COLO829 (cell line): ENCODE measurements around the gene CFAP92.
"Not testable (repeated sequence)": the region's sequence is repeated elsewhere in the genome, so short reads cannot be mapped to it uniquely, and the experiment has no call there.

Experiments
- DNase-seq: peaks from one replicate; pipeline ENCODE4 v3.0.0; 2012; ENCODE audit warnings: low spot score

CFAP92 gene

DNA sequence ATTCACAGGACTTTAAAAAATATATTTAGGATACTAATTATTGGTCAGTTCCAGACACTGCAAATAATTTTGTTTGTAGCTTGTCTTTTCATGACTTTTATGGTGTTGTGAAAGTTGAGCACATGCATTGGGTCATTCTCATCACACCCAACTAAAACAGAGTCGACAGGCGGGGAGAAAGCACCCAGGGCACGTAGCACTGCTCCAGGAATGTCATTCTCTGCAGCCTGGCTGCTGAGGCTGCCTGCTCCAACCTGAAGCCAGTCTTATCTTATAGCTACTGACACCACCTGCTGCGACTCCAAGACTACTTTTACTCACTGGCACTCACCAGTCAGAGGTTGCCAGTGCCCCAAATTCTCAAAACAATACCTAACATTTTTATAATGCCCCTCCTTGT is 57.5 kb downstream of the CFAP92 start:
- no peak for DNase-seq

DNA sequence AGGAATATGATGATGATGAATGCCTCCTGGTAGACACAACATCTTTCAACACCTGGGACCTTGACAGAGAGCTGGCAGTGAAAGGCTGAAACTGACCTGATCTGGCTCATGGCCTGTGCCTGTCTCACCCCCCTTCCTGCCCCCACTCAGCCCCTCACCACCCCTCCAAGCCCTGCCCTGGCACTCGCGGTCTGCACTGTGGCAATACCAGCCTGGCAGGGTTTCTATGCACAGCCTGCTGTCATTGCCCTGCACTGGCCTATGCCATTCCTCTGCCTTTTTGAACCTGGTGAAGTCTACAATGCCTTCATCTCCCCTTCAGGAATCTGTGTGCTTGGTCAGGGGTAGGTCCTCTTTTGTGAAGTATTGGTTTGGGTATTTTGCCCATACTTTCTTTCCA is 58.0 kb downstream of the CFAP92 start:
- no peak for DNase-seq

DNA sequence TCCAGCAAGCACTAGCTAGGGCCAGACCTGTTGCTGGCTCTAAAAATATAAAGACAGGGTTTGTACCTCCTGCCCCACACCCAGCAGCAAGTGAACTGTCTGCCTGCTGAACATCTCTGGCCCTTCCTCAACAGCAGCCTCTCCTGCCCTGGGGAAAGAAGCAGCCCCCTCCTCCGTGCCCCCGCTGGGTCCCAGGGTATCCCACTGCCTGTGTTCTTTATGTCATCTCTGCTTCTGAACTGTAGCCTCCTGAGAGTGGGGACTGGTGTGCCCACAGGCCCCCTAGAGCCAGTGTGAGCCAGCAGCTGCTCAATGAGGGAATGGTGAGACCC is 60.0 kb downstream of the CFAP92 start:
- no peak for DNase-seq

- DNase-seq, result no peak
Measured at GRCh38 chr3:128933213-128933921, 60.5 kb downstream of the CFAP92 start.

DNA sequence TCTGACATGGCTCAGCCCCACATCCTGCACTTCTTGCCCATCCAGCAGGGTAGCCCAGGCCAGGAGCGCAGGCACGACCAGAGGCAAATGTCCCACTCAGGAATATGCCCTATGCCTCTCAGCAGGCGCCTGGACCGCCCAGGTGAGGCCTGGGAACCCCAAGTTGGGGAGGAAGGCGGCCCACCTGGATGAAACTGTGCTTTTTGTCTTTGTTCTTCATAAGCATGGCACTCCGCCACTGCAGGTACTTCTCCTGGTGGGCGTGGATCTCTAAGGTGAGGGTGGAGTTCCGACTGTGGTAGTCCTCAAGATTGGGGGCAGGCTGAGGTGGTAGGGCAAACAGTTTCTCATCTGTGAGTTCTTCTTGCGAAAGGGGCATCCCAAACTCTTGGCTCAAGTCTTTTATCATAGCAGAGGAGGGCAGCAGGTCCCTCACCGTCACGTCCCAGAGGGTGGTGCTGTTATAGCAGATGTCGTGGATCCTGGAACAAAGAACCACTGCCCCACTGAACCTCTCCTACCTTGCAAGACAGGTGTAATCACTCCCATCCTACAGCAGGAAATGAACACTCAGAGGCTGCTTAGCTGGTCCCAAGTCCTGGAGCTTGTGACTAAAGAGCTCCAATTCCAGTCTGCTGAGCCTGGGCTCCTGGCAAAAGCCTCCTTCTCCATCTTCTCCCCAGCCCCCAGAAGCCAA is 61.2 kb downstream of the CFAP92 start:
- DNase-seq, result no peak

GRCh38 chr3:128931046-128931445 is 62.8 kb downstream of the CFAP92 start:
- no peak for DNase-seq

DNA sequence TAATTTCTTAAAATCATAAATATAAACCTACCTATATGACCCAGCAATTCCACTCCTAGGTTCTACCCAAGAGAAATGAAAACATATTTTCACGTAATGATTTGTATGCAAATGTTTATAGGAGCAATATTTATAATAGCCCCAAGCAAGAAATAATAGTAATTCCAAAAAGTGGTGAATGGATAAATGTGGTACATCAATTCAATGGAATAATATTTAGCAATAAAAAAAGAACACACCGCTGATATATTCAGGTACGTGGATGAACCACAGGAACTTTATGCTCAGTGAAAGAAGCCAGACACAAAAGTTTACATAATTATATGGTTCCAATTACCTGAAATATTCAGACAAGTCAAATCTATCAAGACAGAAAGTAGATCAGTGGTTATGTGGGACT is 64.5 kb downstream of the CFAP92 start:
- DNase-seq, result no peak

DNA sequence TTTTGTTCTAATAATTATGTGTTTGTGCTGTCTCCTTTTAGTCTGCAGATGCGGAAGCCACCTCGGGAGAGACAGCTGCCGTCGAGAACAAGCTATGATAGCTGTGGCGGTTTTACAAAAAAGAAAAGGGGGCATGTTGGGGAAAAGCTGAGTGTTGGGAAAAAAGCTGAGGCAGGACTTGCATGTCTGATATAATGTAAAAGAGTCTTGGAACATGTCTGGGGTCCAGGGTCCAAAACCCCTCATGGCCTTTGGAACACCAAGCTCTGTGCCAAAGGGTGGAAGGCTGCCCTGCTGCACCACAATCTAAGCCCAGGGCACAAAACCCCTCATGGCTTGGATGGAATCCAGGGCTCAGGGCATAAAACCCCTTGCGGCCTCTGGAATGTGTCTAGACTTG is 69.9 kb downstream of the CFAP92 start:
- DNase-seq, result not testable (repeated sequence)

DNA sequence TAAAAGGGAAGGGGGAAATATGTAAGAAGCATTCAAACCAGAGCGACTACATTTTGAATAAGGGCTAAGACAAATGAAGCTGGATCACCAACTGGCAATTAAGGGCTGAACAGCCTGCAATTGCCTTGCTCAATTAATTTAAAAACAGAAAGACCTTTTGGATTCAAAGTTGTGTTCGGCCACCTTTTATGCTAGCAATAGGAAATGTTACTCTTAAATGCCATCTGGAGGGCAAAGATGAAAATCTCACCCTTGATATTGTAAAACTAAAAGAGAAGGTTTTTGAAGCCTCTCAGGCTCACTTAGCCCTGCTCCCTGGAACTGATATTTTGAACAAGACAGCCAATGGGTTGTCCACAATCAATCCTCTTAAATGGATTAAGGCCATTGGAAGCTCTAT is 70.3 kb downstream of the CFAP92 start:
- DNase-seq, result no peak

DNA sequence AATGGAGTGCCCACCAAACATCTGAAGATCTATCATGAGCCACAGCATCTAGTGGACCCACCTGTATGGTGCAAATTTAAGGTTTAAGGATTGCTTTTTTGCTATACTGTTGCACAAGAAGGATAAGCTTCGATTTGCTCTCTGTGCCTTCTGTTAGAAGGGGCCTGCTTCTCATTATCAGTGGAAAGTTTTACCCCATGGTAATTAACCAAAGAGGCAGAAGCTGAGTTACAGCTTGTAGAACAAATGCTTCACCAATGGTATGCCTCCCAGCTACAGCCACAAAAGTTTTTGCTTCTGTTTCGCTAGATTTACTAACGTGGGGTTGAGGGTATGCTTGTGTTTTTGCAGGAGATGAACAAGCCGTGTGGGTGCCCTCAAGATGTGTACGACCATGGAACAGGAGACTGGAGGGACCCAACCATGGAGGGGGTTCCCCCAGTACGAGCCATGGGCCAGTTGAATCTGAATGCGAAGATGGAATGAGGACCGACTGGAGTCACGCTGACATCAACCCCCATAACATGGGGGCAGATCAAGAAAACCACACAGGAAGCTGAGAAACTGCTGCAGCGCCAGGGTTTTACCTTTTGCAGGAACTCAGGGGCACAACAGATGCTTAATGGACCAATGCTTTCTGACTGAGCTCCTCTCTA is 70.9 kb downstream of the CFAP92 start:
- no peak for DNase-seq

DNA sequence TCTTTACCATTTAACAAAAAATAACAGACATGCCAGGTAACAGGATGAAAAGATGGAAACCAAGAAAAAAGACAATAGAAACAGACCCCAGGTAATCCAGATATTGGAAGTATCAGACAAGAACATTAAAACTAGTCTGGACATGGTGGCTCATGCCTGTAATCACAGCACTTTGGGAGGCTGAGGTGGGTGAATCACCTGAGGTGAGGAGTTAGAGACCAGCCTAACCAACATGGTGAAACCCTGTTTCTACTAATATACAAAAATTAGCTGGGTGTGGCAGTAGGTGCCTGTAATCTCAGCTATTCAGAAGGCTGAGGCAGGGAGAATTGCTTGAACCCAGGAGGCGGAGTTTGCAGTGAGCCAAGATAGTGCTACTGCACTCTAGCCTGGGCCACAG is 73.9 kb downstream of the CFAP92 start:
- DNase-seq, result no peak

GRCh38 chr3:128917291-128917690 is 76.6 kb downstream of the CFAP92 start:
- DNase-seq, result no peak

DNA sequence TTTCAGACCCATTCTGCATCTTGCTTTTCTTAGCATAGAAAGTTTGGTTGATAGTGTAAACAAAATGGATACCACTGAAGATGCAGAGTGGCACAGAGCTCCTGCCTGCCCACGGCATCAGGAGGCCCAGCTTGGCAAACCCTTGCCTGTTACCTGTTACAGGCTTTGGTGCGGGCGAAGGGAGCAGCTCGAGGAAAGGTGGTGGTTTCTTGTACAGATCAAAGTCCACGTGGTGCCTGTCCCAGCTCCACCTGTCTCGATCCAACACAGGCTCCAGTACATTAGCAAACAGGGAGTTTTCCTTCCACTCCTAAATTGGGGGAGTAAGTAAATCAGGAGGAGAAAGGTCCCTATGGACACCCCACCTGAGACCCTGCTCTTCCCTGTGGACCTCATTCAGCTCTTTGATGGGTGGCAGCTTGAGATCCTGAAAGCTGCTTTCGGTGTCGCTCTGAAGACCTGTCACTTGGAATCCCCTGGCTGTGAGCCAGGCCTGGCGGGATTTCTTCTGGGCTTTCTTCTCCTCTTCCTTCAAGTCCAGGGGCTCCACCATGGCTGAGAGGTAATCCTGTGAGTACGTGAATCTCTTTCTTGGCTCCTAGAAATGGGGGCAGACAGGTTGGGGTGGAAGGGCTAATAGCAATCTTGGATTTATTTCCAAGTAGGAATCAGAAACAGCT is 78.8 kb downstream of the CFAP92 start:
- no peak for DNase-seq

DNA sequence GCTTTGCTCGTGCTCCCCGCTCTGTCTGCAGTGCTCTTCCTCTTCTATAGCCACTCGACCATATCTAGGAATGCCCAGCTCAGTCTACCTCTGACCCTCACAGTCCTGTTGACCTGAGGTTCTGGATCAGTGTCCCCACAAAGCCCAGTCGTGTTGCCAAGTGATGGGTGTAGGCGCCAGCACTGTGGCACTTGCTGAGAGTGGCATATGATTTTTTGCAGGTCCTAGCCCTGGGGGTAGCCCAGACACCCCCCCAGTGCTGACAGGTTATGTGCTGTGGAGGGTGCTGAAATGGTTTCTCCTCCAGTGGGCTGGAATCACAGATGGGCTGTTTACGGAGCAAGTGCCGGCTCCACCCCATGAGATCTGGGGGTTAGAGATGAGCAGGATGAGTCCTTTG is 82.0 kb downstream of the CFAP92 start:
- DNase-seq, result no peak

- no peak for DNase-seq
Measured at GRCh38 chr3:128910006-128910405, 83.9 kb downstream of the CFAP92 start.

DNA sequence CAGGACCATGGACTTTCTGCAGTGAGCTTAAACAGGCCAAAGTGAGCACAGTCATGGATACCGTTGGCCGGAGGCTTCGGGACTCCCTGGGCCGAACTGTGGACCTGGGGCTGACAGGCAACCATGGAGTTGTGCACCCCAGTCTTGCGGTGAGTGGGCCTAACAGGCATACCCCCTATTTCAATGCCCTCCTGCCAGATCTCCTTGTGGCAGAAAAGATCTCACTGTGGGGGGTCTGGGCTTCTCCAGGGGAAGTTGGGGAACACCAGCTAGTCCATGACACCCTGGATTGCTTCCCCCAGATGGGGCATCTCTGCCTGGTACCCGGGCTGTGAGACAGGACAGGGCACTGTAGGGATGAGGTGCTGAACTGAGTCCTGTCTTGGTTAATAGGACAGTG is 84.9 kb downstream of the CFAP92 start:
- DNase-seq, result no peak

DNA sequence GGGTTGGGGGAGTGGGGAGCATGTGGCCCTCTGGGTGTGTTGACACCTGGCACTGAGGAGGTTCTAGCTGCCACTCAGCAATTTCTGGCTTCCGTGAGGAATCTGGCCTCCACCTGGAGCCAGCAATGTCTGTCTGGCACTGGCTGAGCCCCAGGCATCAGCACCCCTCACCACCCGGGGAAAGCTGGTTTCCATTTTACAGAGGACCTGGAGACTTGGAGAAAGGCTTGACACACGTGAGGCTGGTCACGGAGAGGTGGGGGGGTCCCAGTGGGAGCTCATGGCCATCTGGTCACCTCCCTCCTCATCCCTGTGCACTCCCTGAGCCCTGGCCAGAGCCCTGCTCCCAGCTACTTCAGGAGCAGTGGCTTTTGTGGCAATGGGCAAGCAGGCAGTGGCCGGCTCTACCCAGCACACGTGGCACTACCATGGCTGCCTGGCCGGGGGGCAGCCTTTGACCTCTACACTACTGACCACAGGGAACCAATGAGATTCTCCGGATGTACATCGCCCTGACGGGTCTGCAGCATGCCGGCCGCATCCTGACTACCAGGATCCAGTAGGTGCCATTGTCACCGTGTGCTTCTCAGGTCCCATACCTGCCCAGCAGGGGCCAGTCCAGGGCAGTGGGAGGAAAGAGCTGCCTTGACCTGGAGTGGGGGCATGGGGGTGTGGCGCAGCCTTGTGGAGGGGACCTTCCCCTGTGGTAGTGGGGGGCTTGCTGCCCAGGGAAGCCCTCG is 86.0 kb downstream of the CFAP92 start:
- DNase-seq, result no peak

- no peak for DNase-seq
Measured at GRCh38 chr3:128906804-128907525, 86.9 kb downstream of the CFAP92 start.

DNA sequence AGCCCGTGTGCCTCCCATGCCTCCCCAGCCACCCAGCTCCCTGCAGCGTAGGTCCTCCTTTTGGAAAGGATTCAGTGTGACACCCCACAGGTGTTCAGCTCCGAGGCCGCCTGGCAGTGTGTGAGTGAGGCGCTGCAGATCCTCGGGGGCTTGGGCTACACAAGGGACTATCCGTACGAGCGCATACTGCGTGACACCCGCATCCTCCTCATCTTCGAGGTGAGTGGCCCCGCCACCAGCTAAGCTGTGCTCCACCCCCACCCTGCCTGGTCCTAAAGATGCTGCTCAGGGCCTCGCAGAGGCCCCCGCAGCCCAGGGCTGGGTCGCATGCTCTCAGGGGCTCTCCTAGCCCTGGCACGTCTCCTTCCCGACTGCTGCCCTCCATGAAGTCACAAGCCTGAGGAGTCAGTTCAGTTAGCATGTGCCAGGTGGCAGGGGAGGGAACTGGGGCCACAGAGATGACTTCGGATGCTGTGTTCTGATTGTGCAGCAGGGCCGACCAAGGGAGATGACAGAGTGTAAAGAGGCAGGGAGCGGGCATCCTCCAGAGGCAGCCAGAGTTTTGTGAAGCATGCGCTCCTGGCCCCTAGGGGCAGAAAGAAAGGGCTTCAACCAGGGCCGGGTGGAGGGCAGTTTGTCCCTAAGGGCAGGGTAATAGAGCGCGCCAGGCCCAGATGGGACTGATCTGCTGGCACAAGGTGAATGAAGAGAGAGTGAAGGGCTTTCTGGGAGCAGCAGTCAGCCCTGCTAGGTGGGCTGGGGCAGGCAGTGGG is 87.7 kb downstream of the CFAP92 start:
- no peak for DNase-seq

DNA sequence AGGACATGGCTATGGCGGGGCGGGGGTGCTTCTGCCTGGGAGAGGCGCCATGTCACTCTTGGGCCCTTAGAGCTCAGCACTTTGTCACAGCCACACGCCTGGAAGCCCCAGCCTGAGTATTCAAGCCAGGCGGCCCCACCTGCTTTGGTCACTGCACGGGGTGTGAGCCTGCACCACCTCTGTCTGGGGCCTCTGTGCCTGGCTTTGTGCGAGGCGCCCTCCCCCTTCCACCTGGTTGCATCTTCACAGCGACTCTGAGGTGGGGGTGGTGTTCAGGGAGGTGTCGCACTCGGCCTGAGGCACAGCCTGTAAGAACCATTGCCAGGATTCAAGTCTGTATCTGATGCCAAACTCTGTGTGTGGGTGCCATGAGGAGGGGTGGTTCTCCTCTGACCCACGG is 90.4 kb downstream of the CFAP92 start:
- no peak for DNase-seq

- DNase-seq, result no peak
Measured at GRCh38 chr3:128902426-128902825, 91.5 kb downstream of the CFAP92 start.
